Measurements from ENCODE around the gene DNM3.

The DNM3 gene

DNA sequence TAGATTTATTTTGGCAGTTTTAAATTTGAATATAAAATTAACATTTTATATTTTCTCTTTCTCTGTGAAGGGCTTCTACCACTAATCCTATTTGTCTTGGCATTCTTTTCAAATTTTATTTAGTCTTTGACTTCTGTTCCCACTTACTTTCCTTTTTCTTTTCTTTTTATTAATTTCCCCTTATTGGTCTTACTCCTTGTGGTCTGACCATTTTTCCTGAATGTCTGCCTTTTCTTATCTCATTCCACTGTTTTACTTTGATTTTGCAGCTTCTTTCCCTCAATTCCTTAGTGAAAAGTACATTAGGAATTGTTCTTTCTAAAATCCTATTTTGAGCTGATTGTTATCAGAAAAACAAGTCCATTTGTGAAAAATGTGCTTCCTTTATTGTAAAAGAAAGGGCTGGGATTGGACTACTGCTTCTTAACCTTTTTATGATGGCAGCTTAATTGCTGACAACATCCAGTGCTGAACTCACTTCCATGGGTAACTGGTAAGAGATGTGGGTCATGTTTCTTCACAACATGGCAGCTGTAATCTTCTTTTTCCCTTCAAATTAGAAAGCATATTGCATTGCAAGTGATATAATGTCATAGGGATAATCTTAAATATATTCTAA is 284.6 kb downstream of the DNM3 start:
- peaks cover 4% of the 10 kb centered on the region for H3K27me3 Mint-ChIP-seq (ENCODE audit: low read depth, poor library complexity)
- no peaks in the 10 kb centered on the region for H3K9me3 Mint-ChIP-seq
- peak overlapping the region; percentile 3 for H3K27ac Mint-ChIP-seq
- TF ChIP-seq, protein P1, sequence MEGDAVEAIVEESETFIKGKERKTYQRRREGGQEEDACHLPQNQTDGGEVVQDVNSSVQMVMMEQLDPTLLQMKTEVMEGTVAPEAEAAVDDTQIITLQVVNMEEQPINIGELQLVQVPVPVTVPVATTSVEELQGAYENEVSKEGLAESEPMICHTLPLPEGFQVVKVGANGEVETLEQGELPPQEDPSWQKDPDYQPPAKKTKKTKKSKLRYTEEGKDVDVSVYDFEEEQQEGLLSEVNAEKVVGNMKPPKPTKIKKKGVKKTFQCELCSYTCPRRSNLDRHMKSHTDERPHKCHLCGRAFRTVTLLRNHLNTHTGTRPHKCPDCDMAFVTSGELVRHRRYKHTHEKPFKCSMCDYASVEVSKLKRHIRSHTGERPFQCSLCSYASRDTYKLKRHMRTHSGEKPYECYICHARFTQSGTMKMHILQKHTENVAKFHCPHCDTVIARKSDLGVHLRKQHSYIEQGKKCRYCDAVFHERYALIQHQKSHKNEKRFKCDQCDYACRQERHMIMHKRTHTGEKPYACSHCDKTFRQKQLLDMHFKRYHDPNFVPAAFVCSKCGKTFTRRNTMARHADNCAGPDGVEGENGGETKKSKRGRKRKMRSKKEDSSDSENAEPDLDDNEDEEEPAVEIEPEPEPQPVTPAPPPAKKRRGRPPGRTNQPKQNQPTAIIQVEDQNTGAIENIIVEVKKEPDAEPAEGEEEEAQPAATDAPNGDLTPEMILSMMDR (IDR thresholded peaks at IDR 0.05), result no peak
- no peak overlapping the region for H3K4me3 Mint-ChIP-seq
- DNase-seq, result no peak
- peaks cover 22% of the 10 kb centered on the region for H3K4me1 Mint-ChIP-seq
- H3K36me3 Mint-ChIP-seq (ENCODE audit: low read depth), result no peaks in the 10 kb centered on the region

DNA sequence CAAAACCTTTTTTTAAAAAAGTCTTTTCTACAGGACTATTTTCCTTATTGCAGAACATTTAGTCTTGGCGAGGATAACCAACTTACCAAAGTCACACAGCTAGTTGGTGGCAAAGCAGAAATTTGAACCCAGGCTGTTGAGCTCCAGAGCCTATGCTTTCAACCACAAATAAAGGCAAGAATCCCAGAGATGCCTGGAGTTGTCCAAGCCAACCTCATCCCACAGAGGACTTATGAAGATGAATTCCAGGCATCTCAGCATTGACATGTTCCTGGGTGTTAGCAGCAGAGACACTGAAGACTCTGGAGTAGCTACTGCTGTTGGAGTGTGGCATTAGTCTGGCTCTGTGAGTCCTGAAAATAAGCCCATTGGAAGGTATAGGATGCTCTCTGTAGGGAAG is 291.5 kb downstream of the DNM3 start:
- Mint-ChIP-seq H3K27ac (no peak overlapping the region), H3K4me1 (no peaks in the 10 kb centered on the region), H3K27me3 (ENCODE audit: low read depth, poor library complexity) (no peaks in the 10 kb centered on the region), H3K9me3 (no peaks in the 10 kb centered on the region), H3K4me3 (no peak overlapping the region), H3K36me3 (ENCODE audit: low read depth) (no peaks in the 10 kb centered on the region)
- no peak for DNase-seq
- TF ChIP-seq, protein P1 (IDR thresholded peaks at IDR 0.05), result no peak

DNA sequence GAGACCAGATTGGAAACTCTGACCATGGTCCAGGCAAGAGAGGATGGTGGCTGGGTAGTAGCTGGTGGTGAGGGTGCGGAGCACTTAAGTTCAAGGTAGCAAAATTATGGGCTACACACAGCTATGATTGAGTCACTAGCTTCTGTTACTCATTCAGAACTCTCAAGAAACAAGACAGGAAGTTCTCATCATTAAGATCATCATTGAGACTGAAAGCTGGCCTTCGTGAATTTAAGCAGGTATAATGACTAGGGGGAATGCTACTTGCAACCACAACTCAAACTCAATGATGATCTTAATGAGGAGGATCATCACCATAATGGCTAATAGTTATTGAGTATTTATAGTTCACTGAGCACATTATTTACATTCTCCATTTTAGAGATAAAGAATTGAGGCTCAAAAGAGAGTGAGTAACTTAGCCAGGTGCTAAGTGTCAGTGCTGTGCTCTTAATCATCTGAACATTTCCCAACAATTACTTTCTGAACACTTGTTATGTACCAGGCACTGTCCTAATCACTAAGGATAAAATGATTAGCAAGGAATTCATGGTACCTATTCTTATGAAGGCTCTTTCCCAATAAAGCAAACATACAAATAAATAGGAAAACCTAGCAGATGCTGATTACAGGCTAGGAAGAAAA is 292.9 kb downstream of the DNM3 start:
- DNase-seq, result no peak
- TF ChIP-seq, protein P1 (IDR thresholded peaks at IDR 0.05), result no peak
- no peaks in the 10 kb centered on the region for H3K4me1 Mint-ChIP-seq
- H3K9me3 Mint-ChIP-seq, result no peaks in the 10 kb centered on the region
- no peaks in the 10 kb centered on the region for H3K36me3 Mint-ChIP-seq (ENCODE audit: low read depth)
- H3K27ac Mint-ChIP-seq, result no peak overlapping the region
- H3K4me3 Mint-ChIP-seq, result no peak overlapping the region
- H3K27me3 Mint-ChIP-seq (ENCODE audit: low read depth, poor library complexity), result no peaks in the 10 kb centered on the region

DNA sequence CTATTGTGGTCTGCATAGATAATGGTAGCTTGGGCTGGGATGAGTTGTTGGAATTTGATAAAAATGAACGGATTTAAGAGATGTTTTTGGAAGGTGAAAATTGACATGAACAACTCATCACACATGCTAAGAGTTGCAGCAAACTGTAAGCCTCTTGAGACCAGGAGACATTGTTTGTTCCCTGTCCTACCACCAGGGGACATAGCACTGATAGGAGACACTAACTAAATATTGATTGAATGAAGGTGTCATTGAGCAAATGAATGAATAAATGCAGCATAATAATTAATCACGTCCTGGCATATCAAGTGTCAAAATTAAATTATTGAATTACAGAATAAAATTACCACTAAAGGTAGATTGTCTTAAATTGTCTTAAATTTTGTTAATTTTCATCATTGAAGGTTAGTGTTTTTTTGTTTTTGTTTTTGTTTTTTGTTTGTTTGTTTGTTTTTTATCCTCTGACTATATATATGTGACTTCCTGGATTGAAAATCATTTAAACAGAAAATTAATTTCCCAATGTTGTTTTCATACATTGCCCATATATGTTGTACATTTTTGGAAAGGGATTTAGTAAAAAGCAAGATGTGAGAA is 293.9 kb downstream of the DNM3 start:
- Mint-ChIP-seq H3K9me3 (no peaks in the 10 kb centered on the region), H3K4me1 (no peaks in the 10 kb centered on the region), H3K27me3 (ENCODE audit: low read depth, poor library complexity) (no peaks in the 10 kb centered on the region), H3K36me3 (ENCODE audit: low read depth) (no peaks in the 10 kb centered on the region), H3K27ac (no peak overlapping the region), H3K4me3 (no peak overlapping the region)
- DNase-seq, result no peak
- TF ChIP-seq, protein P1 (IDR thresholded peaks at IDR 0.05), result peak; percentile 36

DNA sequence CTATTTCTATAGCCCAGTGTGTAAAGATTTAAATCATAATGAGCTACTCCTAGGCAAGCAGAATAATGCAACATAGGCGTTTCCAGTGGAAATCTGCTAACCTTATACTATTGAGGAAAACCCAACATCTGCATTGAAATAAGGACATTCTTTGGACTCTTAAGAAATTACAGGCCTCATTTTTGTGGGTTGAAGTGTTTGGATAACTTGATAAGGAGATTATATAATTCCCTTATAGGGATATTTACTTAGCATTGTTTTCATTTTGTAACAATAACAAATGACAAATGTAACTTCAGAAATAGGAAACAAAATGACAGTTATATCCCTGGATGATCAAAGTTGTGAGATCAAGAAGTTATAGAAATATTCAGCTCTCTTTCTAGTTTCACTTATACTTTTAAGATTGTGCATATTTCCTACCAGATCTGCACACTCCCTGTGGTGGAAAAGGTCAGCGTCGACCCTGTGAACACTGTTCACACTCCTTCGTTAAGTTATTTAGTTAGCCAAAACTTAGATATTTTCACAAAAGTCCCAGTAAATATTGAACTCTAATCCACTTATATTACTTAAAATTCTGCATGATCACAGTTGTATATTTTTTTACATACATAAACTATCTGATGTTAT is 294.8 kb downstream of the DNM3 start:
- Mint-ChIP-seq H3K27me3 (ENCODE audit: low read depth, poor library complexity) (no peaks in the 10 kb centered on the region), H3K4me3 (no peak overlapping the region), H3K9me3 (no peaks in the 10 kb centered on the region), H3K27ac (no peak overlapping the region), H3K36me3 (ENCODE audit: low read depth) (no peaks in the 10 kb centered on the region), H3K4me1 (peaks cover 1% of the 10 kb centered on the region)
- TF ChIP-seq, protein P1 (IDR thresholded peaks at IDR 0.05), result no peak
- DNase-seq, result no peak
